GM12873 (cell line): ENCODE data around the gene ADD3.

Experiments
- CTCF ChIP-seq: IDR thresholded peaks from 2 replicates; pipeline ENCODE4 v1.5.1; 2012; ENCODE audit warnings: low read depth, mild to moderate bottlenecking, moderate library complexity, low read length, control low read depth; ENCODE audit not compliant: insufficient read depth; ENCODE audit errors: missing control alignments

ADD3 gene

GRCh38 chr10:109998513-109998912, 9.3 kb upstream of the ADD3 start:
- TF ChIP-seq CTCF, result no peak

- TF ChIP-seq CTCF, result no peak
Observed at GRCh38 chr10:110002801-110003523, 4.8 kb upstream of the ADD3 start.

- TF ChIP-seq CTCF, result no peak
Observed at GRCh38 chr10:110003524-110003885, 4.3 kb upstream of the ADD3 start.

GRCh38 chr10:110005719-110006118, 2.1 kb upstream of the ADD3 start:
- no peak for TF ChIP-seq CTCF

GRCh38 chr10:110006358-110007160, 1.2 kb upstream of the ADD3 start:
- no peak for TF ChIP-seq CTCF

GRCh38 chr10:110007161-110007700, 553 bp upstream of the ADD3 start:
- TF ChIP-seq CTCF, result no peak
